ENCODE measurements around the gene GSG1L. TPM values are rescaled to one million over a fixed set of nuclear protein-coding genes. Genes with fewer than 3 reads are reported as not detected.

The GSG1L gene
- polyA plus RNA-seq, 1 donor (not counting 4 experiments of a cell fraction or from before 2014, with no cell fraction given): not detected

- H3K9me1 ChIP-seq (ENCODE audit: control insufficient read depth, extremely low read depth, insufficient read depth, low read length): no peaks in the 10 kb centered on the region
- no peaks in the 10 kb centered on the region for H3K9me3 ChIP-seq (ENCODE audit: control insufficient read depth, low read depth, low read length)
- no peaks in the 10 kb centered on the region for H4K20me1 ChIP-seq (ENCODE audit: control insufficient read depth, extremely low read depth, insufficient read depth, low read length)
- no peak overlapping the region for H3K4me3 ChIP-seq (ENCODE audit: control insufficient read depth in 2 of 3, extremely low read depth in 1 of 3, insufficient read depth in 2 of 3, low read depth in 1 of 3, low read length in 3 of 3)
- H3K79me2 ChIP-seq (ENCODE audit: control insufficient read depth, insufficient read depth, low read length): no peaks in the 10 kb centered on the region
- FAIRE-seq (no peak), DNase-seq (ENCODE audit: low read depth, low spot score) (no peak)
- H3K27me3 ChIP-seq (ENCODE audit: control insufficient read depth, extremely low read depth, insufficient read depth, low read length): no peaks in the 10 kb centered on the region
- no peak overlapping the region for H3K27ac ChIP-seq (ENCODE audit: control insufficient read depth, insufficient read depth, low read length)
- dilution Hi-C loops (cut with MboI; ENCODE audit: extremely low pct_ligation_motif_present, low sequenced_read_pairs): no loop called here
- H3K4me1 ChIP-seq (ENCODE audit: control insufficient read depth, extremely low read depth, insufficient read depth, low read length): peaks cover 2% of the 10 kb centered on the region
- H3K4me2 ChIP-seq (ENCODE audit: control insufficient read depth, extremely low read depth, insufficient read depth, low read depth, low read length): no peak overlapping the region
- peaks cover 1 to 3% of the 10 kb centered on the region in 2 experiments for H3K36me3 ChIP-seq (ENCODE audit: control insufficient read depth in 2 of 2, extremely low read depth in 1 of 2, insufficient read depth in 2 of 2, low read length in 2 of 2)
- no peak overlapping the region for H2AFZ ChIP-seq (ENCODE audit: control insufficient read depth, low read length)
- no peak overlapping the region for H3K9ac ChIP-seq (ENCODE audit: control insufficient read depth, extremely low read depth, insufficient read depth, low read length)
- TF ChIP-seq EZH2 (IDR thresholded peaks at IDR 0.05; ENCODE audit: low read length) (no peak), CTCF (optimal IDR thresholded peaks at IDR 0.05 in 1 of 3, IDR thresholded peaks at IDR 0.05 in 1 of 3, conservative IDR thresholded peaks at IDR 0.05 in 1 of 3; ENCODE audit: extremely low read depth in 1 of 3, insufficient read depth in 2 of 3, low read length in 3 of 3) (no peak)
These were observed 299.1 kb downstream of the GSG1L start for GRCh38 chr16:27764427-27764826.

GRCh38 chr16:27762441-27762840 is 301.1 kb downstream of the GSG1L start:
- no peak for FAIRE-seq
- Histone ChIP-seq H2AFZ (ENCODE audit: control insufficient read depth, low read length) (no peak overlapping the region), H3K9me1 (ENCODE audit: control insufficient read depth, extremely low read depth, insufficient read depth, low read length) (no peaks in the 10 kb centered on the region), H3K9me3 (ENCODE audit: control insufficient read depth, low read depth, low read length) (no peaks in the 10 kb centered on the region), H3K36me3 (ENCODE audit: control insufficient read depth in 2 of 2, extremely low read depth in 1 of 2, insufficient read depth in 2 of 2, low read length in 2 of 2) (peaks cover 0 to 3% of the 10 kb centered on the region in 2 experiments), H3K4me2 (ENCODE audit: control insufficient read depth, extremely low read depth, insufficient read depth, low read depth, low read length) (no peak overlapping the region), H3K27me3 (ENCODE audit: control insufficient read depth, extremely low read depth, insufficient read depth, low read length) (no peaks in the 10 kb centered on the region), H3K4me3 (ENCODE audit: control insufficient read depth in 2 of 3, extremely low read depth in 1 of 3, insufficient read depth in 2 of 3, low read depth in 1 of 3, low read length in 3 of 3) (no peak overlapping the region), H3K9ac (ENCODE audit: control insufficient read depth, extremely low read depth, insufficient read depth, low read length) (no peak overlapping the region), H3K27ac (ENCODE audit: control insufficient read depth, insufficient read depth, low read length) (no peak overlapping the region), H3K79me2 (ENCODE audit: control insufficient read depth, insufficient read depth, low read length) (no peaks in the 10 kb centered on the region), H3K4me1 (ENCODE audit: control insufficient read depth, extremely low read depth, insufficient read depth, low read length) (peaks cover 4% of the 10 kb centered on the region), H4K20me1 (ENCODE audit: control insufficient read depth, extremely low read depth, insufficient read depth, low read length) (no peaks in the 10 kb centered on the region)
- TF ChIP-seq CTCF (optimal IDR thresholded peaks at IDR 0.05 in 1 of 3, IDR thresholded peaks at IDR 0.05 in 1 of 3, conservative IDR thresholded peaks at IDR 0.05 in 1 of 3; ENCODE audit: extremely low read depth in 1 of 3, insufficient read depth in 2 of 3, low read length in 3 of 3) (no peak), EZH2 (IDR thresholded peaks at IDR 0.05; ENCODE audit: low read length) (no peak)
- dilution Hi-C loops (cut with MboI; ENCODE audit: extremely low pct_ligation_motif_present, low sequenced_read_pairs): no loop called here
- no peak for DNase-seq (ENCODE audit: low read depth, low spot score)

All from keratinocyte (primary cell).